ENCODE results near the gene OTOP2. TPM values are rescaled to one million over a fixed set of nuclear protein-coding genes. Genes with fewer than 3 reads are reported as not detected.

The OTOP2 gene
- total RNA-seq, 1 experiment from 2014 or later = 0.11 TPM

- no peak overlapping the region; a peak in 1 of 7 replicates for H3K27ac Mint-ChIP-seq
- Histone ChIP-seq H2BK5ac (ENCODE audit: insufficient read length, low read length) (no peak overlapping the region), H2BK20ac (ENCODE audit: low read depth, low read length, poor library complexity, severe bottlenecking) (no peak overlapping the region), H2AK5ac (ENCODE audit: insufficient read length, low read length) (no peak overlapping the region), H3K27me3 (ENCODE audit: insufficient read depth, low read length) (peaks cover 5% of the 10 kb centered on the region), H3K9ac (ENCODE audit: extremely low read depth, insufficient read length, low read length) (no peak overlapping the region), H2BK15ac (ENCODE audit: low read depth, low read length) (no peak overlapping the region), H2BK12ac (ENCODE audit: insufficient read length, low read depth, low read length) (no peak overlapping the region), H3K56ac (ENCODE audit: insufficient read length, low read depth, low read length) (no peak overlapping the region), H4K8ac (replicated peaks; ENCODE audit: insufficient read length, low read depth, low read length) (no peak overlapping the region), H4K91ac (ENCODE audit: insufficient read length, low read depth, low read length) (no peak overlapping the region), H2BK120ac (ENCODE audit: low read depth, low read length, poor library complexity, severe bottlenecking) (no peak overlapping the region), H3K23ac (ENCODE audit: insufficient read length, low read depth, low read length) (no peak overlapping the region), H3K9me3 (ENCODE audit: control insufficient read depth, low read depth, low read length) (no peaks in the 10 kb centered on the region), H3K23me2 (ENCODE audit: insufficient read length, low read depth, low read length, poor library complexity, severe bottlenecking) (peaks cover 10% of the 10 kb centered on the region), H3K27ac (ENCODE audit: insufficient read length, low read depth, low read length) (no peak overlapping the region), H4K5ac (ENCODE audit: insufficient read length, low read depth, low read length) (no peak overlapping the region), H3T11ph (ENCODE audit: low read length) (no peak overlapping the region), H3K4ac (ENCODE audit: low read depth, low read length) (no peak overlapping the region), H3K4me1 (ENCODE audit: insufficient read depth, low read length) (peaks cover 3% of the 10 kb centered on the region; the same call in 1 of the 2 replicates), H4K20me1 (ENCODE audit: control insufficient read depth, insufficient read depth, insufficient read length) (no peaks in the 10 kb centered on the region), H3K79me2 (ENCODE audit: insufficient read depth, low read length) (no peaks in the 10 kb centered on the region), H3K18ac (ENCODE audit: insufficient read length, low read depth, low read length) (no peak overlapping the region), H3K79me1 (ENCODE audit: insufficient read depth, low read depth, low read length, poor library complexity, severe bottlenecking) (no peaks in the 10 kb centered on the region), H3K14ac (ENCODE audit: insufficient read depth, low read length) (no peak overlapping the region), H2AFZ (ENCODE audit: low read length) (no peak overlapping the region), H3K4me2 (ENCODE audit: insufficient read depth, insufficient read length, low read length) (no peak overlapping the region)
- H3K9me3 Mint-ChIP-seq = no peaks in the 10 kb centered on the region; a peak in 1 of 5 replicates
- no peak overlapping the region for H3K4me3 Mint-ChIP-seq
- DNase-seq = no peak
- H3K27me3 Mint-ChIP-seq (ENCODE audit: low read depth) = peaks cover 56% of the 10 kb centered on the region
- peaks cover 5 to 9% of the 10 kb centered on the region in 2 experiments for H3K4me1 Mint-ChIP-seq
- no peaks in the 10 kb centered on the region for H3K36me3 Mint-ChIP-seq (ENCODE audit: insufficient read depth in 1 of 3, low read depth in 3 of 3)
- WGBS (ENCODE audit: extremely low coverage, insufficient read length, low lambda C conversion rate) = no CpG with 5 or more reads among the region's 3 CpGs
- TF ChIP-seq CTCF (conservative IDR thresholded peaks at IDR 0.05) = no peak
Observed at GRCh38 chr17:74978240-74978639, 54.2 kb downstream of the OTOP2 start.

Measured in H9 (cell line).